AG10803 (cell line): ENCODE results near the gene CHD3.

Experiments
- DNase-seq: peaks from one replicate; pipeline ENCODE4 v3.0.0; 2010; ENCODE audit warnings: low read depth
- H3K4me3 ChIP-seq: 2 replicates; pipeline ENCODE4 v1.5.1; 2011; ENCODE audit warnings: mild to moderate bottlenecking, low read length, control low read depth
- TF ChIP-seq, protein P1 (sequence below): conservative IDR thresholded peaks from 2 replicates; pipeline ENCODE4 v1.5.1; 2011; ENCODE audit warnings: mild to moderate bottlenecking, low read length, control low read depth, inconsistent platforms

The CHD3 gene

DNA sequence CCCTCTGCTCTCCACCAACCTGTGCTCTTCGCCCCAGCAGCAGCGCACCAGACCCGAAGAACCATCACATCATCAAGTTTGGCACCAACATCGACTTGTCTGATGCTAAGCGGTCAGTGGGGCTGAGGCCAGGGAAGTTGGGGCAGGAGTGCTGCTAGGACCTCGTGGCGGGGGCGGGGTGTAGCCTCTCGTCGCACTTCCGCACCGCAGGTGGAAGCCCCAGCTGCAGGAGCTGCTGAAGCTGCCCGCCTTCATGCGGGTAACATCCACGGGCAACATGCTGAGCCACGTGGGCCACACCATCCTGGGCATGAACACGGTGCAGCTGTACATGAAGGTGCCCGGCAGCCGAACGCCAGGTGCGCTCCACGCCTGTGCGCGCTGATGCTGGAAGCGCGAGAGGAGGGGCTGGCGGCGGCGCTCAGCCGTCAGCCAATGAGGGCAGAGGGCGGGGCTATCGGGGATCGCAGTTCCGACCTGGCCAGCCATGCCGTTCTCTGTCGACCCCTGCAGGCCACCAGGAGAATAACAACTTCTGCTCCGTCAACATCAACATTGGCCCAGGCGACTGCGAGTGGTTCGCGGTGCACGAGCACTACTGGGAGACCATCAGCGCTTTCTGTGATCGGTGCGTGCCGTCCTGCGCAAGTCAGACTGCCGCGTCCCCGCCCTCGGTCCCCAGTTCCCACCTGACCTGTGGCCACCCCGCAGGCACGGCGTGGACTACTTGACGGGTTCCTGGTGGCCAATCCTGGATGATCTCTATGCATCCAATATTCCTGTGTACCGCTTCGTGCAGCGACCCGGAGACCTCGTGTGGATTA is 36.9 kb upstream of the CHD3 start:
- no peak overlapping the region for H3K4me3 ChIP-seq
- DNase-seq = peak; percentile 80
- TF ChIP-seq, protein P1, sequence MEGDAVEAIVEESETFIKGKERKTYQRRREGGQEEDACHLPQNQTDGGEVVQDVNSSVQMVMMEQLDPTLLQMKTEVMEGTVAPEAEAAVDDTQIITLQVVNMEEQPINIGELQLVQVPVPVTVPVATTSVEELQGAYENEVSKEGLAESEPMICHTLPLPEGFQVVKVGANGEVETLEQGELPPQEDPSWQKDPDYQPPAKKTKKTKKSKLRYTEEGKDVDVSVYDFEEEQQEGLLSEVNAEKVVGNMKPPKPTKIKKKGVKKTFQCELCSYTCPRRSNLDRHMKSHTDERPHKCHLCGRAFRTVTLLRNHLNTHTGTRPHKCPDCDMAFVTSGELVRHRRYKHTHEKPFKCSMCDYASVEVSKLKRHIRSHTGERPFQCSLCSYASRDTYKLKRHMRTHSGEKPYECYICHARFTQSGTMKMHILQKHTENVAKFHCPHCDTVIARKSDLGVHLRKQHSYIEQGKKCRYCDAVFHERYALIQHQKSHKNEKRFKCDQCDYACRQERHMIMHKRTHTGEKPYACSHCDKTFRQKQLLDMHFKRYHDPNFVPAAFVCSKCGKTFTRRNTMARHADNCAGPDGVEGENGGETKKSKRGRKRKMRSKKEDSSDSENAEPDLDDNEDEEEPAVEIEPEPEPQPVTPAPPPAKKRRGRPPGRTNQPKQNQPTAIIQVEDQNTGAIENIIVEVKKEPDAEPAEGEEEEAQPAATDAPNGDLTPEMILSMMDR = peak; percentile 80

DNA sequence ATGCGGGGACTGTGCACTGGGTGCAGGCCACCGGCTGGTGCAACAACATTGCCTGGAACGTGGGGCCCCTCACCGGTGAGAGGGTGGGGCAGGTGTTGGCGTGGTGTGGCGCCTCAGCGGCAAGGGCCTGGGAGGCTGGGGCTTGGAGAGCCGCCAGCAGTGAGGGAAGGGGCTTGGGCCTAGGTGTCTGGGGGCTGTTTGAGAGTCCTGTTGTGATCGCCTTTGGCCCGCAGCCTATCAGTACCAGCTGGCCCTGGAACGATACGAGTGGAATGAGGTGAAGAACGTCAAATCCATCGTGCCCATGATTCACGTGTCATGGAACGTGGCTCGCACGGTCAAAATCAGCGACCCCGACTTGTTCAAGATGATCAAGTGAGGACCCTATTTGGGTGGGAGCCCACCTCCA is 36.3 kb upstream of the CHD3 start:
- TF ChIP-seq, protein P1 = no peak
- H3K4me3 ChIP-seq = no peak overlapping the region

DNA sequence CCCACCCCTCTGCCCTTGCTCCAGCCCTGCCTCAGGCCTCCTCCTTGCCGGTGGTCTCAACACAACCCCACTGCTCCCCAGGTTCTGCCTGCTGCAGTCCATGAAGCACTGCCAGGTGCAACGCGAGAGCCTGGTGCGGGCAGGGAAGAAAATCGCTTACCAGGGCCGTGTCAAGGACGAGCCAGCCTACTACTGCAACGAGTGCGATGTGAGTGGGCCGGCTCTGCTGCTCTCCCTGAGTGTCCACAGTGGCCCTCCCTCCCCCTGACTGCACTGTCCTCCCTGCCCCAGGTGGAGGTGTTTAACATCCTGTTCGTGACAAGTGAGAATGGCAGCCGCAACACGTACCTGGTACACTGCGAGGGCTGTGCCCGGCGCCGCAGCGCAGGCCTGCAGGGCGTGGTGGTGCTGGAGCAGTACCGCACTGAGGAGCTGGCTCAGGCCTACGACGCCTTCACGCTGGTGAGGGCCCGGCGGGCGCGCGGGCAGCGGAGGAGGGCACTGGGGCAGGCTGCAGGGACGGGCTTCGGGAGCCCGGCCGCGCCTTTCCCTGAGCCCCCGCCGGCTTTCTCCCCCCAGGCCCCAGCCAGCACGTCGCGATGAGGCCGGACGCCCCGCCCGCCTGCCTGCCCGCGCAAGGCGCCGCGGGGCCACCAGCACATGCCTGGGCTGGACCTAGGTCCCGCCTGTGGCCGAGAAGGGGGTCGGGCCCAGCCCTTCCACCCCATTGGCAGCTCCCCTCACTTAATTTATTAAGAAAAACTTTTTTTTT is 35.5 kb upstream of the CHD3 start:
- no peak overlapping the region for H3K4me3 ChIP-seq
- TF ChIP-seq, protein P1 = no peak
- DNase-seq = no peak

More for the DNA sequence above, 36.3 kb upstream of the CHD3 start:
- DNase-seq = no peak

DNA sequence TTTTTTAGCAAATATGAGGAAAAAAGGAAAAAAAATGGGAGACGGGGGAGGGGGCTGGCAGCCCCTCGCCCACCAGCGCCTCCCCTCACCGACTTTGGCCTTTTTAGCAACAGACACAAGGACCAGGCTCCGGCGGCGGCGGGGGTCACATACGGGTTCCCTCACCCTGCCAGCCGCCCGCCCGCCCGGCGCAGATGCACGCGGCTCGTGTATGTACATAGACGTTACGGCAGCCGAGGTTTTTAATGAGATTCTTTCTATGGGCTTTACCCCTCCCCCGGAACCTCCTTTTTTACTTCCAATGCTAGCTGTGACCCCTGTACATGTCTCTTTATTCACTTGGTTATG is 34.9 kb upstream of the CHD3 start:
- DNase-seq = no peak
- TF ChIP-seq, protein P1 = no peak
- H3K4me3 ChIP-seq = no peak overlapping the region

DNA sequence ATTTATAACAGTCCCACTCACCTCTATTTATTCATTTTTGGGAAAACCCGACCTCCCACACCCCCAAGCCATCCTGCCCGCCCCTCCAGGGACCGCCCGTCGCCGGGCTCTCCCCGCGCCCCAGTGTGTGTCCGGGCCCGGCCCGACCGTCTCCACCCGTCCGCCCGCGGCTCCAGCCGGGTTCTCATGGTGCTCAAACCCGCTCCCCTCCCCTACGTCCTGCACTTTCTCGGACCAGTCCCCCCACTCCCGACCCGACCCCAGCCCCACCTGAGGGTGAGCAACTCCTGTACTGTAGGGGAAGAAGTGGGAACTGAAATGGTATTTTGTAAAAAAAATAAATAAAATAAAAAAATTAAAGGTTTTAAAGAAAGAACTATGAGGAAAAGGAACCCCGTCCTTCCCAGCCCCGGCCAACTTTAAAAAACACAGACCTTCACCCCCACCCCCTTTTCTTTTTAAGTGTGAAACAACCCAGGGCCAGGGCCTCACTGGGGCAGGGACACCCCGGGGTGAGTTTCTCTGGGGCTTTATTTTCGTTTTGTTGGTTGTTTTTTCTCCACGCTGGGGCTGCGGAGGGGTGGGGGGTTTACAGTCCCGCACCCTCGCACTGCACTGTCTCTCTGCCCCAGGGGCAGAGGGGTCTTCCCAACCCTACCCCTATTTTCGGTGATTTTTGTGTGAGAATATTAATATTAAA is 34.4 kb upstream of the CHD3 start:
- H3K4me3 ChIP-seq = no peak overlapping the region
- TF ChIP-seq, protein P1 = no peak
- no peak for DNase-seq

DNA sequence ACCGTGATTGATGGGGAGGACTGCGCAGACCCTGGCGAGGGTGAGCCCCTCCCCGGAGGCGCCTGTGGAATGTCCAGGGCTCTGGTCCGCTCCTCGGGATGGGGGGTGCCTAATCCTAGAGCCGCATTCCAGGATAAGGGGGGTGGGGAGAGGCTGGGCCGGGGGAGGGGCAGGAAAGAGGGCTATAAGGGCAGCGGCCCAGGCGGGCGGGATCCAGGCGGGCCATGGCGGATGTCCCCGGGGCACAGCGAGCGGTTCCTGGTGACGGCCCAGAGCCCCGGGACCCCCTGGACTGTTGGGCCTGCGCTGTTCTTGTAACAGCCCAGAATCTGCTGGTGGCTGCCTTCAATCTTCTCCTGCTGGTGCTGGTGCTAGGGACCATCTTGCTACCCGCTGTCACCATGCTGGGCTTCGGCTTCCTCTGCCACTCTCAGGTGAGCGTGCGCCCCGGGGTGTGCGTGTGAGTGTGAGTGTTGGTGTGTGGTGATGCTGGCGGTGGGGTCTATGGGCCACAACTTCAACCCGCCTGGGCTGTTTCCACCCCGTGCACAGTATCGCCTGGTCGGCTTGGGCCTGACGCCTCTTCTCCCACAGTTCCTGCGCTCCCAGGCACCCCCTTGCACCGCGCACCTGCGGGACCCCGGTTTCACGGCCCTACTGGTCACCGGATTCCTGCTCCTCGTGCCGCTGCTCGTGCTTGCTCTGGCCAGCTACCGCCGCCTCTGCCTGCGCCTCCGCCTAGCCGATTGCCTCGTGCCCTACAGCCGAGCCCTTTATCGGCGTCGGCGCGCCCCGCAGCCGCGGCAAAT is 33.5 kb upstream of the CHD3 start, which contains the start of gene TMEM88:
Gene TMEM88, plus strand, starts transcription at position 216 of the 809 bp plus-strand sequence. Its CDS starts 9 bp downstream, at position 225.
- DNase-seq = no peak
- peak within 1 kb of the TSS; percentile 91 for H3K4me3 ChIP-seq
- TF ChIP-seq, protein P1 = no peak
